GM23338 (cell line): ENCODE measurements around the gene THAP9. TPM values are rescaled to one million over a fixed set of nuclear protein-coding genes. Genes with fewer than 3 reads are reported as not detected.

Experiments used
- ATAC-seq: fragments of 200-7000 bp; cut with Tn5 transposase; 3 replicates; pipeline ENCODE4 v1.9.1; 2020
- DNase-seq: peaks from one replicate; pipeline ENCODE4 v3.0.0-alpha.2; 2015; ENCODE audit warnings: low spot score
- H2AFZ ChIP-seq: fragments of 200-600 bp; sonication (generic); 2 replicates; pipeline ENCODE4 v1.8.0; 2016; ENCODE audit warnings: antibody characterized with exemption, mild to moderate bottlenecking, moderate library complexity
- H3F3A ChIP-seq: fragments of 200-600 bp; sonication (generic); replicated peaks from 2 replicates; pipeline ENCODE4 v1.8.0; 2017; ENCODE audit warnings: antibody characterized with exemption, mixed run types, low read depth
- H3K27ac ChIP-seq: fragments of 200-600 bp; sonication (generic); 2 replicates; pipeline ENCODE4 v1.6.1; 2016; ENCODE audit warnings: low read depth
- H3K27me3 ChIP-seq: fragments of 200-600 bp; sonication (generic); 2 replicates; pipeline ENCODE4 v1.8.0; 2016; ENCODE audit warnings: mild to moderate bottlenecking, mixed run types, moderate library complexity; ENCODE audit not compliant: insufficient read depth
- H3K36me3 ChIP-seq: fragments of 200-600 bp; sonication (generic); 2 replicates; pipeline ENCODE4 v1.8.0; 2016; ENCODE audit warnings: mild to moderate bottlenecking; ENCODE audit not compliant: insufficient read depth
- H3K4me1 ChIP-seq: fragments of 200-600 bp; sonication (generic); 2 replicates; pipeline ENCODE4 v1.8.0; 2016; ENCODE audit warnings: mild to moderate bottlenecking, moderate library complexity; ENCODE audit not compliant: insufficient read depth
- H3K4me2 ChIP-seq: fragments of 200-600 bp; sonication (generic); 2 replicates; pipeline ENCODE4 v1.7.1; 2017; ENCODE audit warnings: mixed run types
- H3K4me3 ChIP-seq: fragments of 200-600 bp; sonication (generic); 2 replicates; pipeline ENCODE4 v1.6.1; 2016; ENCODE audit warnings: mixed run types
- H3K79me2 ChIP-seq: fragments of 200-600 bp; sonication (generic); replicated peaks from 2 replicates; pipeline ENCODE4 v1.8.0; 2017; ENCODE audit warnings: mild to moderate bottlenecking; ENCODE audit not compliant: insufficient read depth
- H3K9me2 ChIP-seq: fragments of 200-600 bp; sonication (generic); 2 replicates; pipeline ENCODE4 v1.8.0; 2017; ENCODE audit not compliant: insufficient read depth
- H4K20me1 ChIP-seq: fragments of 200-600 bp; sonication (generic); replicated peaks from 2 replicates; pipeline ENCODE4 v1.8.0; 2017; ENCODE audit warnings: mild to moderate bottlenecking; ENCODE audit not compliant: insufficient read depth
- H3K27ac Mint-ChIP-seq: 2 replicates; pipeline ENCODE4 v1.8.0; 2020; ENCODE audit warnings: inconsistent platforms, mild to moderate bottlenecking, moderate library complexity, mixed read lengths
- H3K27me3 Mint-ChIP-seq: 3 replicates; pipeline ENCODE4 v1.8.0; 2022; ENCODE audit warnings: low read depth, mild to moderate bottlenecking, moderate library complexity, mixed read lengths, inconsistent platforms; ENCODE audit not compliant: insufficient read depth, poor library complexity
- H3K36me3 Mint-ChIP-seq: 3 replicates; pipeline ENCODE4 v1.8.0; 2021; ENCODE audit warnings: low read depth, mild to moderate bottlenecking, inconsistent platforms, moderate library complexity, mixed read lengths
- H3K4me1 Mint-ChIP-seq: 3 replicates; pipeline ENCODE4 v1.8.0; 2020; ENCODE audit warnings: mild to moderate bottlenecking, inconsistent platforms, mixed read lengths
- H3K4me3 Mint-ChIP-seq: 3 replicates; pipeline ENCODE4 v1.8.0; 2021; ENCODE audit warnings: moderate library complexity, mild to moderate bottlenecking, inconsistent platforms, mixed read lengths
- H3K9me3 Mint-ChIP-seq: 3 replicates; pipeline ENCODE4 v1.8.0; 2020; ENCODE audit warnings: moderate library complexity, mild to moderate bottlenecking, inconsistent platforms, mixed read lengths
- CREB1 ChIP-seq: fragments of 250-450 bp; sonication (Bioruptor Pico); IDR thresholded peaks from 2 replicates; pipeline ENCODE4 v1.5.0; 2020; ENCODE audit warnings: low read depth, mild to moderate bottlenecking, moderate library complexity
- ETS1 ChIP-seq: IDR thresholded peaks from 2 replicates; pipeline ENCODE4 v1.6.1; 2016; ENCODE audit warnings: antibody characterized with exemption
- STAT1 ChIP-seq: IDR thresholded peaks from one replicate; pipeline ENCODE4 v1.6.1; 2016; ENCODE audit warnings: antibody characterized with exemption; ENCODE audit not compliant: unreplicated experiment
- ZNF114 ChIP-seq: fragments of 250-450 bp; sonication (Bioruptor Pico); IDR thresholded peaks from 2 replicates; pipeline ENCODE4 v1.5.0; 2020; ENCODE audit warnings: mild to moderate bottlenecking, moderate library complexity
- ZNF462 ChIP-seq: fragments of 250-450 bp; sonication (Bioruptor Pico); IDR thresholded peaks from 2 replicates; pipeline ENCODE4 v1.5.0; 2020; ENCODE audit warnings: mild to moderate bottlenecking, moderate library complexity
- polyA plus RNA-seq: library from polyadenylated mRNA; unstranded; fragments of >200 nt; fragmentation: Nextera tagmentation; extraction: Ambion mirVana; gene quantifications from 2 replicates; pipeline ENCODE4 v1.2.1, GENCODE V29; 2016
- total RNA-seq: library from RNA; depleted of rRNA; stranded (reverse); fragments of >200 nt; shearing (Covaris generic); gene quantifications from 2 replicates; pipeline ENCODE4 v1.2.3, GENCODE V29; 2014

The THAP9 gene
- total and polyA plus RNA-seq, 2 experiments from 2014 or later = 8.7 to 22.3 TPM

GRCh38 chr4:82951196-82951595 lies 50.7 kb downstream of the THAP9 start:
- Histone ChIP-seq H3K79me2 (no peaks in the 10 kb centered on the region), H3K4me3 (no peak overlapping the region)

More at GRCh38 chr4:82951196-82951595, 50.7 kb downstream of the THAP9 start:
- Histone ChIP-seq H3K27ac (no peak overlapping the region), H3K27me3 (no peaks in the 10 kb centered on the region), H4K20me1 (no peaks in the 10 kb centered on the region), H2AFZ (no peak overlapping the region), H3K4me1 (no peaks in the 10 kb centered on the region), H3K9me2 (no peaks in the 10 kb centered on the region), H3K36me3 (no peaks in the 10 kb centered on the region), H3K4me2 (no peak overlapping the region), H3F3A (no peaks in the 10 kb centered on the region)
- H3K27me3 Mint-ChIP-seq = no peaks in the 10 kb centered on the region
- no peak overlapping the region for H3K4me3 Mint-ChIP-seq
- DNase-seq = no peak
- H3K36me3 Mint-ChIP-seq = no peaks in the 10 kb centered on the region
- no peaks in the 10 kb centered on the region for H3K4me1 Mint-ChIP-seq
- ATAC-seq = no peak
- H3K27ac Mint-ChIP-seq = no peak overlapping the region
- no peaks in the 10 kb centered on the region for H3K9me3 Mint-ChIP-seq
- TF ChIP-seq ZNF462 (CRISPR knock-in tag) = no peak
- no peak for TF ChIP-seq ZNF114 (CRISPR knock-in tag)
- TF ChIP-seq STAT1 = no peak
- TF ChIP-seq ETS1 = no peak
- no peak for TF ChIP-seq CREB1
